Stimulated activated naive CD8-positive, alpha-beta T cell treated with anti-CD3 and anti-CD28 coated beads, Interleukin-15, amount 100 ng/mL, for 72 hours (primary cell): Measurements from ENCODE around the gene PGM5.

Experiments
- ATAC-seq: fragments of 150-1000 bp; cut with Tn5 transposase; 2 replicates; pipeline ENCODE4 v1.10.0; 2021; ENCODE audit warnings: mild to moderate bottlenecking, moderate library complexity
- DNase-seq, 2 donors: peaks; one replicate each; pipeline ENCODE4 v3.0.0; 2021 to 2022
- H3K27ac Mint-ChIP-seq, 2 donors: one replicate each; pipeline ENCODE4 v1.8.0; 2022; ENCODE audit warnings: mild to moderate bottlenecking in 2 of 2, mixed read lengths in 2 of 2, moderate library complexity in 2 of 2
- H3K27me3 Mint-ChIP-seq: one replicate; pipeline ENCODE4 v1.8.0; 2022; ENCODE audit warnings: mixed read lengths
- H3K4me1 Mint-ChIP-seq: one replicate; pipeline ENCODE4 v1.8.0; 2022; ENCODE audit warnings: mild to moderate bottlenecking, mixed read lengths
- H3K4me3 Mint-ChIP-seq, 2 donors: one replicate each; pipeline ENCODE4 v1.8.0; 2022; ENCODE audit warnings: mild to moderate bottlenecking in 2 of 2, mixed read lengths in 2 of 2, moderate library complexity in 1 of 2
- H3K9me3 Mint-ChIP-seq, 2 donors: one replicate each; pipeline ENCODE4 v1.8.0; 2022; ENCODE audit warnings: mixed read lengths in 2 of 2

Gene PGM5

GRCh38 chr9:68493541-68493940 is 137.1 kb downstream of the PGM5 start:
- H3K4me1 Mint-ChIP-seq = no peaks in the 10 kb centered on the region

GRCh38 chr9:68493958-68494577 is 137.7 kb downstream of the PGM5 start:
- no peaks in the 10 kb centered on the region for H3K9me3 Mint-ChIP-seq
- DNase-seq (no peak), ATAC-seq (no peak)
- H3K27me3 Mint-ChIP-seq = peaks cover 28% of the 10 kb centered on the region
- H3K27ac Mint-ChIP-seq = no peak overlapping the region
- no peaks in the 10 kb centered on the region for H3K4me1 Mint-ChIP-seq
- no peak overlapping the region for H3K4me3 Mint-ChIP-seq

More at GRCh38 chr9:68493541-68493940, 137.1 kb downstream of the PGM5 start:
- ATAC-seq (no peak), DNase-seq (no peak)
- Mint-ChIP-seq H3K4me3 (no peak overlapping the region), H3K9me3 (no peaks in the 10 kb centered on the region), H3K27me3 (peaks cover 30% of the 10 kb centered on the region), H3K27ac (no peak overlapping the region)

- Mint-ChIP-seq H3K4me1 (no peaks in the 10 kb centered on the region), H3K4me3 (no peak overlapping the region), H3K9me3 (no peaks in the 10 kb centered on the region), H3K27ac (no peak overlapping the region), H3K27me3 (peaks cover 32% of the 10 kb centered on the region)
- no peak for ATAC-seq
- no peak for DNase-seq
These were observed 138.8 kb downstream of the PGM5 start for GRCh38 chr9:68495247-68495646.

GRCh38 chr9:68496356-68496755 is 139.9 kb downstream of the PGM5 start:
- DNase-seq (no peak), ATAC-seq (no peak)
- Mint-ChIP-seq H3K4me1 (no peaks in the 10 kb centered on the region), H3K27ac (no peak overlapping the region), H3K27me3 (peaks cover 35% of the 10 kb centered on the region), H3K4me3 (no peak overlapping the region), H3K9me3 (no peaks in the 10 kb centered on the region)

- H3K9me3 Mint-ChIP-seq = no peaks in the 10 kb centered on the region
These were observed 141.2 kb downstream of the PGM5 start for GRCh38 chr9:68497629-68498028.

GRCh38 chr9:68498816-68499215 is 142.4 kb downstream of the PGM5 start:
- Mint-ChIP-seq H3K27ac (no peak overlapping the region), H3K4me1 (no peaks in the 10 kb centered on the region), H3K9me3 (no peaks in the 10 kb centered on the region), H3K4me3 (no peak overlapping the region), H3K27me3 (peaks cover 13% of the 10 kb centered on the region)
- ATAC-seq (no peak), DNase-seq (no peak)

More at GRCh38 chr9:68497629-68498028, 141.2 kb downstream of the PGM5 start:
- Mint-ChIP-seq H3K4me1 (no peaks in the 10 kb centered on the region), H3K27ac (no peak overlapping the region), H3K4me3 (no peak overlapping the region), H3K27me3 (peaks cover 24% of the 10 kb centered on the region)
- DNase-seq = no peak
- no peak for ATAC-seq

- ATAC-seq (no peak), DNase-seq (no peak)
- Mint-ChIP-seq H3K9me3 (no peaks in the 10 kb centered on the region), H3K4me3 (no peak overlapping the region), H3K4me1 (no peaks in the 10 kb centered on the region), H3K27ac (no peak overlapping the region), H3K27me3 (peaks cover 8% of the 10 kb centered on the region)
These were observed 144.3 kb downstream of the PGM5 start for GRCh38 chr9:68500457-68501381.

- Mint-ChIP-seq H3K4me3 (no peak overlapping the region), H3K27me3 (peaks cover 8% of the 10 kb centered on the region), H3K27ac (no peak overlapping the region), H3K4me1 (no peaks in the 10 kb centered on the region), H3K9me3 (no peaks in the 10 kb centered on the region)
- DNase-seq = no peak
- ATAC-seq = no peak
These were observed 145.9 kb downstream of the PGM5 start for GRCh38 chr9:68502279-68502678.

GRCh38 chr9:68505681-68506409 is 149.4 kb downstream of the PGM5 start:
- Mint-ChIP-seq H3K27me3 (no peaks in the 10 kb centered on the region), H3K27ac (no peak overlapping the region), H3K4me3 (no peak overlapping the region), H3K4me1 (no peaks in the 10 kb centered on the region), H3K9me3 (no peaks in the 10 kb centered on the region)
- ATAC-seq (no peak), DNase-seq (no peak)

GRCh38 chr9:68506551-68506950 is 150.1 kb downstream of the PGM5 start:
- no peak for ATAC-seq
- Mint-ChIP-seq H3K4me1 (no peaks in the 10 kb centered on the region), H3K27ac (no peak overlapping the region), H3K4me3 (no peak overlapping the region), H3K9me3 (no peaks in the 10 kb centered on the region), H3K27me3 (no peaks in the 10 kb centered on the region)
- DNase-seq = no peak

- H3K27me3 Mint-ChIP-seq = no peaks in the 10 kb centered on the region
- no peak for DNase-seq
- H3K9me3 Mint-ChIP-seq = no peaks in the 10 kb centered on the region
- H3K27ac Mint-ChIP-seq = no peak overlapping the region
- ATAC-seq = no peak
- H3K4me3 Mint-ChIP-seq = no peak overlapping the region
- H3K4me1 Mint-ChIP-seq = no peaks in the 10 kb centered on the region
These were observed 150.9 kb downstream of the PGM5 start for GRCh38 chr9:68507130-68507805.

GRCh38 chr9:68507806-68508145 is 151.4 kb downstream of the PGM5 start:
- Mint-ChIP-seq H3K4me3 (no peak overlapping the region), H3K27me3 (no peaks in the 10 kb centered on the region), H3K9me3 (no peaks in the 10 kb centered on the region), H3K4me1 (no peaks in the 10 kb centered on the region), H3K27ac (no peak overlapping the region)
- DNase-seq (no peak), ATAC-seq (no peak)

- no peak overlapping the region for H3K4me3 Mint-ChIP-seq
- H3K27me3 Mint-ChIP-seq = no peaks in the 10 kb centered on the region
- ATAC-seq = no peak
- no peaks in the 10 kb centered on the region for H3K4me1 Mint-ChIP-seq
- H3K9me3 Mint-ChIP-seq = no peaks in the 10 kb centered on the region
- no peak overlapping the region for H3K27ac Mint-ChIP-seq
- no peak for DNase-seq
These were observed 152.1 kb downstream of the PGM5 start for GRCh38 chr9:68508547-68508946.

GRCh38 chr9:68509689-68510088 is 153.3 kb downstream of the PGM5 start:
- ATAC-seq (no peak), DNase-seq (no peak)
- H3K9me3 Mint-ChIP-seq = no peaks in the 10 kb centered on the region
- no peak overlapping the region for H3K27ac Mint-ChIP-seq
- no peaks in the 10 kb centered on the region for H3K27me3 Mint-ChIP-seq
- no peak overlapping the region for H3K4me3 Mint-ChIP-seq
- no peaks in the 10 kb centered on the region for H3K4me1 Mint-ChIP-seq

- peaks cover under 1% of the 10 kb centered on the region for H3K4me1 Mint-ChIP-seq
- ATAC-seq = no peak
- DNase-seq = no peak
- peaks cover 7% of the 10 kb centered on the region for H3K27me3 Mint-ChIP-seq
- H3K27ac Mint-ChIP-seq = no peak overlapping the region
- no peak overlapping the region for H3K4me3 Mint-ChIP-seq
- no peaks in the 10 kb centered on the region for H3K9me3 Mint-ChIP-seq
These were observed 157.0 kb downstream of the PGM5 start for GRCh38 chr9:68513385-68513784.
